NB4 (cell line): ENCODE data around the gene RASSF7.
"Not testable (repeated sequence)": the region's sequence is repeated elsewhere in the genome, so short reads cannot be mapped to it uniquely, and the experiment has no call there.

Source experiments
- DNase-seq: peaks from one replicate; pipeline ENCODE4 v3.0.0; 2010; ENCODE audit warnings: low read depth
- H3K4me3 ChIP-seq: one replicate; pipeline ENCODE4 v1.5.1; 2011; ENCODE audit warnings: mild to moderate bottlenecking, low read depth, low read length, moderate library complexity
- MYC ChIP-seq: IDR thresholded peaks from 2 replicates; pipeline ENCODE4 v1.6.1; 2011; ENCODE audit warnings: low read depth, low read length
- POLR2A ChIP-seq: IDR thresholded peaks from 2 replicates; pipeline ENCODE4 v1.6.1; 2011; ENCODE audit warnings: mild to moderate bottlenecking; ENCODE audit not compliant: insufficient read length; ENCODE audit errors: extremely low read depth
- TF ChIP-seq, protein P1 (sequence below): IDR thresholded peaks from one replicate; pipeline ENCODE4 v1.5.1; 2012; ENCODE audit warnings: low read depth, low read length
- TF ChIP-seq, protein P2 (sequence below): IDR thresholded peaks from 2 replicates; pipeline ENCODE4 v1.6.1; 2011; ENCODE audit warnings: low read depth, low read length

RASSF7 gene

DNA sequence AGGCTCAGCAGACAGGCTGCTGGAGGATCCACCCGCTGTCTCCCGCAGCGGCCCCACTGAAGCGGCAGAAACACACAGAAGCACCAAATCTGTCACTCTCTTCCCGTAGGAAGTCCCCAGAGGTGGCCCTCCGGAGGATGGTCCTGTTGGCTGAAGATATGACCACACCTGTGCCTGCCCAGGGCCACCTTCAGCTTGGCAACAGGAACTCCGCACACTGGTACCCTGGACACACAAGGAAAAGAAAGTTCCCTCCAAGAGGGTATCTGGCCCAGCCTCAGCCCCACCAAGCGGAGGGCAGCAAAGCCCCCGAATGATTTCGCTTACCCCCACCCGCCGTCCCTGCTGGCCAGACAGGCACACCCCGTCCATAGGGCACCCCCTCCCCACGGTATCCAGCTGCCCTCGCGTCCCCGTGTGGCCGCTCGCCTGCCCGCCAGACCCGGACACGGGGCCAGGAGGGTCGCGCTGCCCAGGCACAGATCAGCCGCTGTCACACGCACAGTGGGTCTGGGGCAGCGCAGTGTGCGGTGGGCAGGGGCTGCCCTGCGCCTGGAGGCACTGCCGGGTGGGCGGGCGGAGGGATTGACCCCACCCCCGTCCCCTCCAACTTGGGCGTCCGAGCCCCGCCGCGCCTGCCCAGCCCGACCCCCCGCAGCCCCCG lies 7.0 kb downstream of the RASSF7 start:
- DNase-seq, result no peak
- peak overlapping the region; percentile 49 for H3K4me3 ChIP-seq
- TF ChIP-seq, protein P1, sequence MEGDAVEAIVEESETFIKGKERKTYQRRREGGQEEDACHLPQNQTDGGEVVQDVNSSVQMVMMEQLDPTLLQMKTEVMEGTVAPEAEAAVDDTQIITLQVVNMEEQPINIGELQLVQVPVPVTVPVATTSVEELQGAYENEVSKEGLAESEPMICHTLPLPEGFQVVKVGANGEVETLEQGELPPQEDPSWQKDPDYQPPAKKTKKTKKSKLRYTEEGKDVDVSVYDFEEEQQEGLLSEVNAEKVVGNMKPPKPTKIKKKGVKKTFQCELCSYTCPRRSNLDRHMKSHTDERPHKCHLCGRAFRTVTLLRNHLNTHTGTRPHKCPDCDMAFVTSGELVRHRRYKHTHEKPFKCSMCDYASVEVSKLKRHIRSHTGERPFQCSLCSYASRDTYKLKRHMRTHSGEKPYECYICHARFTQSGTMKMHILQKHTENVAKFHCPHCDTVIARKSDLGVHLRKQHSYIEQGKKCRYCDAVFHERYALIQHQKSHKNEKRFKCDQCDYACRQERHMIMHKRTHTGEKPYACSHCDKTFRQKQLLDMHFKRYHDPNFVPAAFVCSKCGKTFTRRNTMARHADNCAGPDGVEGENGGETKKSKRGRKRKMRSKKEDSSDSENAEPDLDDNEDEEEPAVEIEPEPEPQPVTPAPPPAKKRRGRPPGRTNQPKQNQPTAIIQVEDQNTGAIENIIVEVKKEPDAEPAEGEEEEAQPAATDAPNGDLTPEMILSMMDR, result no peak
- TF ChIP-seq, protein P2, sequence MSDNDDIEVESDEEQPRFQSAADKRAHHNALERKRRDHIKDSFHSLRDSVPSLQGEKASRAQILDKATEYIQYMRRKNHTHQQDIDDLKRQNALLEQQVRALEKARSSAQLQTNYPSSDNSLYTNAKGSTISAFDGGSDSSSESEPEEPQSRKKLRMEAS, result no peak
- TF ChIP-seq MYC (no peak), POLR2A (no peak)

DNA sequence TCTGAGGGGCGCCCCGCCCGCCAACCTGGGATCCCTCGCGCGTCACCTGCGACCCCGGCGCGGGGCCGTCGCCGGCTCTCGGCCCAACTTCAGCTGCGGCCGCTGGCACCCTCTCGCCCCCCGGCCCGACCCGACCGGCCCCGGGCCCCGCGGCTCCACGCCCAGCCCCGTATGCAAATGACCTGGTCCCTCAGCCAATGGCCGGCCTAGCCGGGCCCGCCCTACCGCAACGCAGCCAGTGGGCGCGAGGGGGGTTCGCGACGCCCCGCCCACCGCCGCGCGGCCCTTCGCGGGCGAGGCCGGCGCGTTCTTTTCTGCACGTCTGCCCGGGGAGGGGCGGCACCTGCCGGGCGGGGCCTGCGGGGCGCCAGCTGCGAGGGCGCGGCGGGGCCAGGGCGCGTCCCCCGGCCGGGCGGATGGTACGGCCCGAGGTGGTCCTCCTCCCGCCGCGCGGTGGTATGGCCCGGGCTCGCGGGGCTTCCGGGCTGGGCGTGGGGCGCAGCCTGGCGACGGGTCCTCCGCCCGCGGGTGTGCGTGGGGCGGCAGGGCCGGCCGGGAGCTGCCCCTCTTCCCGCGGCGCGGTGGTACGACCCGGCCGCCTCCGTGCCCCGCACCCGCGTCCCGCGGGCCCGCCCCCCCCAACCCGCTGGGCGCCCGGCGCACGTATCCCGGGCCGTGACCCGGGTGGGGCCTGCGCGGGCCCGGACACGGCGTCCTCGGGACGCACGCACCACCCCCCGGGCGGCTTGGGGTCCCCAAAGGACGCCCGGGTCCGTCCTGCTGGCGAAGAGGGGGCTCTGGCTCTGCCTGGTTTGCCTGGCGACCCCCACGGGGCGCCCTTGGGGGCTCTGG lies 7.8 kb downstream of the RASSF7 start:
- no peak for TF ChIP-seq POLR2A
- peak; percentile 35; the same call in 1 of the 2 replicates for TF ChIP-seq MYC
- TF ChIP-seq, protein P1, result no peak
- H3K4me3 ChIP-seq, result peak overlapping the region; percentile 50
- peak; percentile 94 for DNase-seq

DNA sequence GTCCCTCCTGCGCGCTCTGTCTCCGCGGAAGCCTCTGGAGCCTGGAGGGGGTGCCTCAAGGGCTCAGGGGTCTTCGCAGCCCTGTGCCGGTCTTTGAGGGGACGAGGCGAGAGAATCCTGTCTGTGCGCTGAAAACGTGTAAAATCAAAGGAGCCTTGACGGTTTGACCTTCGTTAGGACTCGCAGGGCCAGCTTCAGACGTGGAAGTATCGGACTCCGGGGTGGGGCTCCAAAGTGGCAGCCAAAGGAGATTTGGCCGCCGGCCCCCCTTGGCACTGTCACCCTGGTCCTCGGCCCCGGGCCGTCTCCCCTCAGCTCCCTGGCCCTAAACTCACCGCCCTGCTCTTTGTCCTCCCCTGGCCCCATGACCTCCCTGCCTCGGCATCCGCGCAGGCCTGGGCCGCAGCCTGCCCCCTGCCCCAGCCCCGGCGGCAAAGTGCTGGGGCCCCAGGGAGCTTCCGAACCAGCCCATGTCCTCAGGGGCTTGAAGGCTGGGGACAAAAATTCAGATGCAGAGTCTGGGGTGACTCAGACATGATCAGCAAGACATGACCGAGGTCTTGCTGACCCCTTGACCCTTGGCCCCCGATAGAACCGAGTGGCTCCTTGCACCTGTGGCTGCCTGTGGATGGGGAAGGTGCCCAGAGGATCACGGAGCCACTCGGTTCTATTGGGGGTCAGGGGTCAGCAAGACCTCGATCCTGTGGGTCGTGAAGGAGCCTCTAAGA lies 8.6 kb downstream of the RASSF7 start:
- DNase-seq, result no peak
- peak overlapping the region; percentile 50 for H3K4me3 ChIP-seq
- TF ChIP-seq POLR2A, result no peak
- no peak for TF ChIP-seq MYC
- TF ChIP-seq, protein P1, result no peak
- TF ChIP-seq, protein P2, result no peak

DNA sequence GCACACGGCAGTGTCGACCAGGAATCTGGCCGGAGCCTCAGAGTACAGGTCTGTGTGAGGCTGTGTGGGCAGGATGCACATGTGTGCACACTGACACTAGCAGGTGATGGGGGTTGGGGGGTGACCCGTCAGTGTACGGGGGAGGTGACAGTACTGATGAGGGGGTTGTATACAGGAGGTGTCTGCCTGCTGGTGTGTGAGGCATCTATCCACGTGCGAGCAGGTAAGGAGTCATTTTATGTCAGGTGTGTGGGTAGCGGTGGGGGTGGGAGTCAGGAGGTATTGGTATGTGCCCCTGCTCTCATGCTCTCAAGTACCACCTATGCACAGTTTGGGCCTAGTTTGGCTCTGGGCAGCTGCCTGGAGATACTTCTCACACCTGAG lies 11.0 kb downstream of the RASSF7 start:
- DNase-seq, result no peak
- TF ChIP-seq, protein P1, result no peak
- TF ChIP-seq POLR2A (no peak), MYC (no peak)
- TF ChIP-seq, protein P2, result no peak
- no peak overlapping the region for H3K4me3 ChIP-seq

DNA sequence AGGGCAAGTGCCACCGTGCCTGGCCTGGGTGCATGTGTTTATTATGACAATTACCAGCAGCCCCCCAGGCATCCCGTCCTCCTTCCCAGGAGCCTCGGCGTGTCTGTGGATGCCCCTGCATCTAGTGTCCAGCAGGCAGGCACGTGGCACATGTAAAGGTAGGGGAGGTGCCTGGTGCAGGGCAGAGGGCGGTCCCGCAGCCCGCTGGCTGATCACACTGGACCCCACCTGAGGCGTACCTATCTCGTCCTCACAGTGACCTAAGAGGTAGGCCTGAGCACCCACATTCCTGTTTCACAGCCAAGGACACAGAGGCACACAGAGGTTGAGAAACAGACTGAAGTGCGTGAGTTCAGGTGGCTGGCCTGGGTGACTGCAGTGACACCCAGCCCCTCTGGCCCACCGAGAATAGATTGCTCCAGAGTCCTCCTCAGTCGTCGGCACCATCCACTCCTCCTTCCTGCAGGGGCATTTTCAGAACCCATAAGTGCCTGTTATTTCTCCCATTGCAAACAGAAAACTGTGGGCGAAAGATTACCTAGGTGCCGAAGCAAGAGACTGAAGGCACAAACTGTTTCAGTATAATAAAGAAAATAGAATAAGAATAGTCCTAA lies 12.5 kb downstream of the RASSF7 start:
- TF ChIP-seq, protein P1, result no peak
- no peak for TF ChIP-seq MYC
- TF ChIP-seq, protein P2, result no peak
- TF ChIP-seq POLR2A, result no peak
- no peak for DNase-seq
- H3K4me3 ChIP-seq, result no peak overlapping the region

DNA sequence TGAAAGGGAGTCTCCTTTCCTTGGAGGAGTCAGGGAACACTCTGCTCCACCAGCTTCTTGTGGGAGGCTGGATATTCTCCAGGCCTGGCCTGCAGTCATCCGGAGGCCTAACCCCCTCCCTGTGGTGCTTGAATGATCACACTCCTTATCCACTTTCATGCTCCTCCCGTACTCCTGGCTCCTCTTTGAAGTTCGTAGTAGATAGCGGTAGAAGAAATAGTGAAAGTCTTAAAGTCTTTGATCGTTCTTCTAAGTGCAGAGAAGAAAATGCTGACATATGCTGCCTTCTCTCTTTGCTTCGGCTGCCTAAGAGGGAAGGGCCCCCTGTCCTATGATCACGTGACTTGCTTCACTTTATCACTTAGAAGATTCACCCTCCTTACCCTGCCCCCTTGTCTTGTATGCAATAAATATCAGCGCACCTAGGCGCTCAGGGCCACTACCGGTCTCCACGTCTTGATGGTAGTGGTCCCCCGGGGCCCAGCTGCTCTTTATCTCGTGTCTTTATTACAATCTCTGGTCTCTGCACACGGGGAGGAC lies 13.3 kb downstream of the RASSF7 start:
- not testable (repeated sequence) for H3K4me3 ChIP-seq, DNase-seq
